GM12872 (cell line): ENCODE measurements around the gene PPM1A.
A peak's percentile ranks its signal among the peaks of the same experiment; 100 is the strongest.

Experiments
- TF ChIP-seq, protein P1 (sequence below): IDR thresholded peaks from 3 replicates; pipeline ENCODE4 v1.5.1; 2011; ENCODE audit warnings: low read depth, mild to moderate bottlenecking, low read length, moderate library complexity; ENCODE audit not compliant: insufficient read depth

PPM1A gene

DNA sequence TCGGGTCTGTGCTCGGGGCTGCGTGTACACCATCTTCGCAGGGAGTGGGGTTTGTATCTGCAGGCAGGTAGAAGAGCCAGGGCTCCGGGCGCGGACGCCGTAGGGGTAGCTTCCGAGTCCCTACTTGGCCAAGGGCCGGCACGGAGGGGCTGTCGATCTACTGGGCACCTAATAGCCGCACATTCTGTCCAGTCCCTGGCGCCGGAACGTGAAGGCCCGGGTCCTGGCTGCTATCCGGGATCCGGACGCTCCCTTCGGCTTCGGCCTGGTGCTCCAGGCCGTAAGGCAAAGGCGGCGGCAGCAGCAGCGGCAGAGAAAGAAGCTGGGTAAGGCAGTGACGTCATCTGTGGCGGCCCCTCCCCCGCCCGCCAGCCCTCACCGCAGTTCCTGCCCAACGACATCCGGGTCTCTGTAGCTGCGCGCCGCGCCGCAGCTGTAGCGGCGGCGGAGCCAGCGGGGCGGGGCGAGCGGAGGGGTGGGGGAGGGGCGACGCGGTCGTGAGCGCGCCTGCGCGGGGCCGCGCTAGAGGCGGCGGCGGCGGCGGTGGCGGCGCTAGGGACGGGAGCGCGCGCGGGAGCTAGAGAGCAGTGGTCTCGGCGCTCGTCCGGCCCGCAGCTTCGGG is at the start of gene PPM1A:
TSS of gene PPM1A (plus strand) at position 525 of the 622 bp plus-strand sequence. CDS start 33,483 bp downstream, outside the sequence.
- TF ChIP-seq, protein P1, sequence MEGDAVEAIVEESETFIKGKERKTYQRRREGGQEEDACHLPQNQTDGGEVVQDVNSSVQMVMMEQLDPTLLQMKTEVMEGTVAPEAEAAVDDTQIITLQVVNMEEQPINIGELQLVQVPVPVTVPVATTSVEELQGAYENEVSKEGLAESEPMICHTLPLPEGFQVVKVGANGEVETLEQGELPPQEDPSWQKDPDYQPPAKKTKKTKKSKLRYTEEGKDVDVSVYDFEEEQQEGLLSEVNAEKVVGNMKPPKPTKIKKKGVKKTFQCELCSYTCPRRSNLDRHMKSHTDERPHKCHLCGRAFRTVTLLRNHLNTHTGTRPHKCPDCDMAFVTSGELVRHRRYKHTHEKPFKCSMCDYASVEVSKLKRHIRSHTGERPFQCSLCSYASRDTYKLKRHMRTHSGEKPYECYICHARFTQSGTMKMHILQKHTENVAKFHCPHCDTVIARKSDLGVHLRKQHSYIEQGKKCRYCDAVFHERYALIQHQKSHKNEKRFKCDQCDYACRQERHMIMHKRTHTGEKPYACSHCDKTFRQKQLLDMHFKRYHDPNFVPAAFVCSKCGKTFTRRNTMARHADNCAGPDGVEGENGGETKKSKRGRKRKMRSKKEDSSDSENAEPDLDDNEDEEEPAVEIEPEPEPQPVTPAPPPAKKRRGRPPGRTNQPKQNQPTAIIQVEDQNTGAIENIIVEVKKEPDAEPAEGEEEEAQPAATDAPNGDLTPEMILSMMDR, result no peak

DNA sequence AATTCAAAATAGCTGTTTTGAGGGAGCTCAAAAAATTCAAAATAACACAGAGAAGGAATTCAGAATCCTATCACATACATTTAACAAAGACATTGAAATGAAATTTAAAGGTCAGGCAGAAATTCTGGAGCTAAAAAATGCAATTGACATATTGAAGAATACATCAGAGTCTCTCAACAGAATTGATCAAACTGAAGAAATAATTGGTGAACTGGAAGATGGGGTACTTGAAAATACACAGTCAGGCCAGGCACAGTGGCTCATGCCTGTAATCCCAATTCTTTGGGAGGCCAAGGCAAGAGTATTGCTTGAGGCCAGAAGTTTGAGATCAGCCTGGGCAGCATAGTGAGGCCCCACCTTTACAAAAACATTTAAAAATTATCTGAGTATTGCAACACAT is 49.7 kb upstream of the PPM1A start:
- TF ChIP-seq, protein P1, result no peak

DNA sequence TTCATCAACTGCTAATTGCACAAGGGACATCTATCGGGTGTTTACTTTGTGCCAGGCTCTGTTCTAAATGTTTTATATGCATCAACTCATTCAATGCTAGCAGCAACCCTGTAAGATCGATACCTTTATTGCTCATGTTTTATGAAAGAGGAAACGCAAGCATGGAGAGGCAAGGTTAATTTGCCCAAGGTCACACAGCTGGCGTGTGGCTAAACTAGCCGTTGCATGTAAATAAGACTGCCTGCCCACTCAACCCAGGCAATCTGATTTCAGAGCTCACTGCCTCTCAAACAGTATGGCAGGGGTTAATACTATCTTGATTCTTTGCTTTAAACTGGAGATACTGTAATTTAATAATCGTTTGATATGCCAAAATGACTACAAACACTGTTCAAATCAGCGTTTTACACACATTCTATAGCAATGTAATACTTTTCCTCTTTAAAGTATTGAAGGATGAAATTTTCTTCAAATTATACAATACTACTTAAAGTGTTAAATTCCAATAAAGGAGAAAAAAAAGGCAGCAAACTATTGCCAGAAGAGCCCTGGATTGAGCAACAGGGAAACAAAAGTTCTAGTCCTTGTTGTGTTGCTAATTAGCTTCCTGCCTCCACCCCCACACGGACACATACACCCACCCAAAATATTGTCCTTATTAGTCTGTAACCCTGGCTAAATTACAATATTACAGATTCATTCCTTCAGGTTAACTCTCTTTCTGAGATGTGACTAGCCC is 44.7 kb upstream of the PPM1A start:
- TF ChIP-seq, protein P1, result no peak

DNA sequence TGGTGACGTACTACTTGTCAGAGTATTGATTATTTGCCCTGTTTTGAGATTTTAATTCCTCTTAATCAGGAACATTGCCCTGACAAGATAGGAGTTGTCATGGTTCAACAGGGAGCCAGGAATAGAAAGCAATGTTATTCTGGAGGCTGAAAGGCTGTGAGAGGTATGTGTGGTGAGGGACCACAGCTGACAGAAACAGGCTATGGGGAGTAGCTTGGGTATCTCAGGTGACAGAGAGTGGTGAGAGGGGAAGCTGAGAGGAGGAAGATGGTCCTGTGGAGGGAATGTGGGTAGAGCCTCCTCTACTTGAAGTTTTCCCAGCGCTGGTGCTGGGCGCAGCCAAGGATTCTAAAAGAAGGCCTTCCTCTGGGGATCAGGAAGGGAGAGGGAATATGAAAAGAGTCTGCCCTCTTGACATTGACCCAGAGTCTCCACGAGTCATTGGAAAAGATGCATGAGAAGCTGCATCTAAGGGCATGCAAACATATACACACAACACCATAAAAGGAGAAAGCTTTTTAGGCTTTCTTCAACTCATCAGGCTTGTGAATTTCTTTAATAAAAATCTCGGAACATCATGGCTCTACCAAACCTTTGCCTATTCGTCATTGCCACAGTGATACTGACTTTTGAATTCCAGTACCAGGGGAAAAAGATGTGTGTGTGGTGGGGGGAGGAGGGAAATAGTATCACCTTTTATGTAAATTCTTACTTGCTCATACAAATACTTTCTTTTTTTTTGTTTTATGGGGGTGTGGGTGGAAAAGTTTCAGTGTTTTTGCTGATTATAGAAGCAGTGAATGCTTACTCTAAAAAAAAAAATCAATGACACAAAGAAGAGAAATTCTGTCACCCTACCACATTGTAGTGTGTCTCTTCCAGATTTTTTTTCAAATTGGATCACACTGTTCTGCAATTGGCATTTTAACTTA is 43.9 kb upstream of the PPM1A start:
- TF ChIP-seq, protein P1, result no peak

DNA sequence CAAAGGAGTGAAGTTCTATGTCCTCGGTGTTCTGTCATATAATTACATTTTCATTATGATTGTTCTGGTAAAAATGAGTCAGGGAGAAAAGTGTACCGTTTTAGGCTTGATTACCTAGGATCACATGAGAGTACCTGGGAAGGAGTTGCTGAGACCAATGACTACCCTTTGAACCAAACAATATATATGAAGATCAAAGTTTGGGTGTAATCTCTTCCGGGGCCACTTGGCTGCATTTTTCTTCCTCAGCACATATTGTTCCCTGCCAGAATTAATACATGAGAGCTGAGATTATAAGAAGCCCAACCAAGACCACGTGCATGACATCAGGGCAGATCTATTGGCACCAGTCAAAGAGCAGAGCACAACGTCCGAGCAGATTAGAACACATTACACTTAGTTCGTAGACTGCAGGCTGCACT is 42.8 kb upstream of the PPM1A start:
- TF ChIP-seq, protein P1, result peak; percentile 5; the same call in 1 of the 3 replicates

DNA sequence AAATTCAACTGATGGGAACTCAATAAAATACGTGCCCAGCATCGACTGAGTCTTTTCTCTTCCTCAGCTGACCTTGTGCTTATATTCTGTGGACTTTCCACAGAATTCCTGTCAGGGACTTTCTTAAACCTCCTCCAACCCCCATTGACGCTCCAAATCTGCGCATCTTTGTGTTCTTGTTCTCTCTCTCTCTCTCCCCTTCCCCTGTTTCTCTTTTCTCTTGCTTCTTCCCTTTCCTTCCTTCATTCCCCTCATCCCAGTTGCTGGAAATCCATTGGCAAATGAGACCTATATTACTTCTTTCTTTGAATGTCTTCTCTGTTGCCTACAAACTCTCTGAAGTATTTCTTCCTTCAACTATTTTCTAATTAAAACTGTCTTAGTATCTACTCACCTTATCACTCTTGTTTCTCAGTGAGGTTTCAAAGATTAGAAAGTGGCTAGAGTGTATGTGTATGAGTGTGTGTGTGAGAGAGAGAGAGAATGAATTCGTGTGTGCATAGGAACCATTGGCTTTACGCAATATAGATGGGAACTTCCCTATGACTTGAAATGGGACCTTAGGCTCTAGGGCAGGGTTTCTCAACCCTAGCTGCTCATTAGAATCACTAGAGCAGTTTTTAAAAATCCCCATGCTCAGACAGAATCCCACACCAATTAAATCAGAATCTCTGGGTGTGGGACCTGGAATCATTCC is 42.0 kb upstream of the PPM1A start:
- TF ChIP-seq, protein P1, result no peak
